ENCODE measurements around the gene OR2M2. TPM values are rescaled to one million over a fixed set of nuclear protein-coding genes. Genes with fewer than 3 reads are reported as not detected.

OR2M2 gene
- total and polyA plus RNA-seq, 2 experiments from 2014 or later: not detected

DNA sequence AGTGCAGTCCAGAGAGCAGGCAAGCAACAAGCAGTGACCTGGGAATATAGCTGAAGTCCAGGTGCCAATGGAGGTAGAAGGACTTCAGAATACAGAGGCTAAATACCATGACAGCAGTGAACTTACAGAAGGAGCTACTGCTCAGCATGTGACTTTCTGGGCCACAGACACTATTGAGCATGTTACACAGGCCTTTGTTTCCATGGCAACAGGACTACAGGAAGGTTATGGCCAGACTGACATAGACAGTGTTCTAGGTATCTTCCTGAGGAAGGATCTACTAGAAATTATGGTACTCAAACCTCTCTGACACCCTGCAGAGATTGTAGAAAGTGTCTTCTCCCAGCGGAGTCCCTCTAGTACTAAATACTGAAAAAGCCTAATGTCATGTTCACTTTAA, 18.7 kb upstream of the OR2M2 start:
- Histone ChIP-seq H3K4me1 (ENCODE audit: insufficient read depth) (no peaks in the 10 kb centered on the region), H3K9me3 (ENCODE audit: low read depth) (no peaks in the 10 kb centered on the region), H3K36me3 (replicated peaks; ENCODE audit: insufficient read depth, low read depth) (no peaks in the 10 kb centered on the region), H4K20me1 (ENCODE audit: insufficient read depth, poor library complexity, severe bottlenecking) (no peaks in the 10 kb centered on the region), H2AFZ (no peak overlapping the region), H3K27ac (no peak overlapping the region), H3K79me2 (no peaks in the 10 kb centered on the region), H3K27me3 (no peaks in the 10 kb centered on the region), H3K4me3 (no peak overlapping the region), H3K4me2 (no peak overlapping the region), H3K9me2 (replicated peaks; ENCODE audit: insufficient read depth) (no peaks in the 10 kb centered on the region)
- TF ChIP-seq EZH2 (IDR thresholded peaks at IDR 0.05; ENCODE audit: borderline replicate concordance) (no peak), EZH2phosphoT487 (IDR thresholded peaks at IDR 0.05; ENCODE audit: low read depth, severe bottlenecking, unreplicated experiment) (no peak), CTCF (IDR thresholded peaks at IDR 0.05; ENCODE audit: poor library complexity) (no peak)
- DNase-seq (ENCODE audit: low spot score): no peak
- WGBS (ENCODE audit: low lambda C conversion rate, missing lambda C conversion rate): 50% methylated on average over 1 of the region's 1 CpG

GRCh38 chr1:248158758-248159157, 15.9 kb upstream of the OR2M2 start:
- TF ChIP-seq EZH2phosphoT487 (IDR thresholded peaks at IDR 0.05; ENCODE audit: low read depth, severe bottlenecking, unreplicated experiment) (no peak), CTCF (IDR thresholded peaks at IDR 0.05; ENCODE audit: poor library complexity) (no peak), EZH2 (IDR thresholded peaks at IDR 0.05; ENCODE audit: borderline replicate concordance) (no peak)
- Histone ChIP-seq H3K79me2 (no peaks in the 10 kb centered on the region), H3K9me3 (ENCODE audit: low read depth) (no peaks in the 10 kb centered on the region), H3K4me3 (no peak overlapping the region), H3K4me1 (ENCODE audit: insufficient read depth) (no peaks in the 10 kb centered on the region), H3K9me2 (replicated peaks; ENCODE audit: insufficient read depth) (no peaks in the 10 kb centered on the region), H3K4me2 (no peak overlapping the region), H3K27me3 (no peaks in the 10 kb centered on the region), H3K36me3 (replicated peaks; ENCODE audit: insufficient read depth, low read depth) (no peaks in the 10 kb centered on the region), H4K20me1 (ENCODE audit: insufficient read depth, poor library complexity, severe bottlenecking) (no peaks in the 10 kb centered on the region), H2AFZ (no peak overlapping the region), H3K27ac (no peak overlapping the region)
- 80% methylated on average over 4 of the region's 4 CpGs for WGBS (ENCODE audit: low lambda C conversion rate, missing lambda C conversion rate)
- DNase-seq (ENCODE audit: low spot score): no peak

DNA sequence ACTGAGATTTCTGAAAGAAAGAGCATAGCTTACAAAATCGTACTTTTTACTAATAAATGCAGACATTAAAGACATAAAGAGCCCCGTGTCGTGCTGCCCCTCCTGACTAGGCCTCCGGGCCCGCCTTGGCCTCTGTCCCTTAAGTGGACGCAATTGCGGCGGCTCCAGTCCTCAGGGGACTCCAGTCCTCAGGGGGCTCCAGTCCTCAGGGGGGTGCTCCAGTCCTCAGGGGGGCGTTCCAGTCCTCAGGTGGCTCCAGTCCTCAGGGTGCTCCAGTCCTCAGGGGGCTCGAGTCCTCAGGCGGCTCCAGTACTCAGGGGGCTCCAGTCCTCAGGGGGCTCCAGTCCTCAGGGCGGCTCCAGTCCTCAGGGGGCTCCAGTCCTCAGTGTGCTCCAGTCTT, 10.6 kb upstream of the OR2M2 start:
- Histone ChIP-seq H3K9me3 (ENCODE audit: low read depth) (no peaks in the 10 kb centered on the region), H3K9me2 (replicated peaks; ENCODE audit: insufficient read depth) (no peaks in the 10 kb centered on the region), H3K4me1 (ENCODE audit: insufficient read depth) (no peaks in the 10 kb centered on the region), H2AFZ (no peak overlapping the region), H3K79me2 (no peaks in the 10 kb centered on the region), H3K4me3 (no peak overlapping the region), H3K4me2 (no peak overlapping the region), H3K36me3 (replicated peaks; ENCODE audit: insufficient read depth, low read depth) (no peaks in the 10 kb centered on the region), H3K27ac (no peak overlapping the region), H4K20me1 (ENCODE audit: insufficient read depth, poor library complexity, severe bottlenecking) (no peaks in the 10 kb centered on the region), H3K27me3 (no peaks in the 10 kb centered on the region)
- no peak for DNase-seq (ENCODE audit: low spot score)
- WGBS (ENCODE audit: low lambda C conversion rate, missing lambda C conversion rate): 77% methylated on average over 11 of the region's 12 CpGs
- TF ChIP-seq CTCF (IDR thresholded peaks at IDR 0.05; ENCODE audit: poor library complexity) (no peak), EZH2phosphoT487 (IDR thresholded peaks at IDR 0.05; ENCODE audit: low read depth, severe bottlenecking, unreplicated experiment) (no peak), EZH2 (IDR thresholded peaks at IDR 0.05; ENCODE audit: borderline replicate concordance) (no peak)

DNA sequence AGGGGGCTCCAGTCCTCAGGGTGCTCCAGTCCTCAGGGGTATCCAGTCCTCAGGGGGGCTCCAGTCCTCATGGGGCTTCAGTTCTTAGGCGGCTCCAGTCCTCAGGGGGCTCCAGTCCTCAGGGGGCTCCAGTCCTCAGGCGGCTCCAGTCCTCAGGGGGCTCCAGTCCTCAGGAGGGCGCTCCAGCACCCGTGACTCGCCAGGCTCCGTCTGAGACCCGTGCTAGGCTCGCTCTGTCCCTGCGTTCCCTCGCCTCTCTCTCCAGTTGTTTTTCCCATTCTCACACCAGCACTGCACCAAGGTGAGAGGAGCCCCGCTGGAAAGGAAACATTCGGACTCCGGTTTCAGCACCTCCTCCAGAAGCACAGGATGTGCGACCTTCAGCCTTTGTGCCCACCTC, 9.4 kb upstream of the OR2M2 start:
- no peak overlapping the region for H3K27ac ChIP-seq
- WGBS (ENCODE audit: low lambda C conversion rate, missing lambda C conversion rate): 79% methylated on average over 14 of the region's 14 CpGs
- no peaks in the 10 kb centered on the region for H3K9me2 ChIP-seq (replicated peaks; ENCODE audit: insufficient read depth)
- H3K9me3 ChIP-seq (ENCODE audit: low read depth): no peaks in the 10 kb centered on the region
- H3K27me3 ChIP-seq: no peaks in the 10 kb centered on the region
- H2AFZ ChIP-seq: no peak overlapping the region
- H3K36me3 ChIP-seq (replicated peaks; ENCODE audit: insufficient read depth, low read depth): no peaks in the 10 kb centered on the region
- DNase-seq (ENCODE audit: low spot score): no peak
- H3K4me1 ChIP-seq (ENCODE audit: insufficient read depth): no peaks in the 10 kb centered on the region
- H3K4me3 ChIP-seq: no peak overlapping the region
- TF ChIP-seq EZH2 (IDR thresholded peaks at IDR 0.05; ENCODE audit: borderline replicate concordance) (no peak), EZH2phosphoT487 (IDR thresholded peaks at IDR 0.05; ENCODE audit: low read depth, severe bottlenecking, unreplicated experiment) (no peak), CTCF (IDR thresholded peaks at IDR 0.05; ENCODE audit: poor library complexity) (no peak)
- H3K79me2 ChIP-seq: no peaks in the 10 kb centered on the region
- no peak overlapping the region for H3K4me2 ChIP-seq
- H4K20me1 ChIP-seq (ENCODE audit: insufficient read depth, poor library complexity, severe bottlenecking): no peaks in the 10 kb centered on the region
